OCI-LY7 (cell line): ENCODE data around the gene TMTC2. TPM values are rescaled to one million over a fixed set of nuclear protein-coding genes. Genes with fewer than 3 reads are reported as not detected.

Source experiments
- BruUV-seq: library from RNA; stranded (reverse); fragments of 400-500 nt; replicated peaks from 2 replicates; lab custom pipeline; 2021; lab: Mats Ljungman, UMichigan
- CTCF ChIA-PET: fragments of 300-600 bp; sonication (Branson Sonifier 250); formaldehyde crosslinking; loops from one replicate; lab custom pipeline; 2022; ENCODE audit warnings: antibody characterized with exemption; ENCODE audit not compliant: unreplicated experiment; lab: Charles Lee
- POLR2A ChIA-PET: fragments of 300-600 bp; sonication (Branson Sonifier 250); formaldehyde crosslinking; loops from one replicate; lab custom pipeline; 2022; ENCODE audit warnings: antibody characterized with exemption; lab: Charles Lee
- DNase-seq: peaks from one replicate; pipeline ENCODE4 v3.0.0-alpha.2; 2015; ENCODE audit warnings: low spot score
- H2AFZ ChIP-seq: fragments of 200-600 bp; sonication (generic), shearing (Covaris generic); 2 replicates; pipeline ENCODE4 v1.6.1; 2014; ENCODE audit warnings: mild to moderate bottlenecking, antibody characterized with exemption, low read length, moderate library complexity
- H3K27ac ChIP-seq: fragments of 200-600 bp; sonication (generic); 2 replicates; pipeline ENCODE4 v1.5.1; 2014; ENCODE audit warnings: mixed run types, low read depth, mild to moderate bottlenecking, moderate library complexity, low read length, inconsistent platforms; ENCODE audit not compliant: poor library complexity, severe bottlenecking
- H3K36me3 ChIP-seq: fragments of 200-600 bp; sonication (generic); 2 replicates; pipeline ENCODE4 v1.6.1; 2014; ENCODE audit warnings: mild to moderate bottlenecking, antibody characterized with exemption, low read length, moderate library complexity, mixed read lengths; ENCODE audit not compliant: insufficient read depth
- H3K4me1 ChIP-seq: fragments of 200-600 bp; sonication (generic); 2 replicates; pipeline ENCODE4 v1.5.1; 2014; ENCODE audit warnings: mild to moderate bottlenecking, low read length; ENCODE audit not compliant: insufficient read depth, poor library complexity, severe bottlenecking
- H3K4me2 ChIP-seq: fragments of 200-600 bp; sonication (generic); 2 replicates; pipeline ENCODE4 v1.6.1; 2014; ENCODE audit warnings: mild to moderate bottlenecking, low read length
- H3K4me3 ChIP-seq: fragments of 200-600 bp; sonication (generic); 2 replicates; pipeline ENCODE4 v1.5.1; 2014; ENCODE audit warnings: mild to moderate bottlenecking, low read depth, low read length; ENCODE audit not compliant: poor library complexity, severe bottlenecking
- H3K79me2 ChIP-seq: fragments of 200-600 bp; sonication (generic); 2 replicates; pipeline ENCODE4 v1.6.1; 2016; ENCODE audit warnings: low read depth, mild to moderate bottlenecking, low read length, moderate library complexity, mixed read lengths; ENCODE audit not compliant: insufficient read depth
- H3K9me2 ChIP-seq: fragments of 200-600 bp; sonication (generic); 2 replicates; pipeline ENCODE4 v1.6.1; 2016; ENCODE audit warnings: mild to moderate bottlenecking, low read length, mixed read lengths; ENCODE audit not compliant: insufficient read depth
- H3K9me3 ChIP-seq: fragments of 200-600 bp; sonication (generic); 2 replicates; pipeline ENCODE4 v1.6.1; 2014; ENCODE audit warnings: mild to moderate bottlenecking, mixed run types, low read length, mixed read lengths
- H4K20me1 ChIP-seq: fragments of 200-600 bp; sonication (generic); 2 replicates; pipeline ENCODE4 v1.6.1; 2014; ENCODE audit warnings: mild to moderate bottlenecking, antibody characterized with exemption, low read length, moderate library complexity, mixed read lengths; ENCODE audit not compliant: insufficient read depth
- EZH2phosphoT487 ChIP-seq: fragments of 200-600 bp; sonication (generic); IDR thresholded peaks from 2 replicates; pipeline ENCODE4 v1.6.1; 2018; ENCODE audit warnings: low read depth, borderline replicate concordance, mild to moderate bottlenecking, mixed run types, antibody characterized with exemption, low read length, moderate library complexity, mixed read lengths
- intact Hi-C: fragments of 100-400 bp; cut with micrococcal nuclease; formaldehyde crosslinking; loops from one replicate; pipeline ENCODE4 v1.10.0; 2022; ENCODE audit not compliant: unreplicated experiment
- total RNA-seq, 2 experiments: library from RNA; depleted of rRNA in 1 of 2; stranded (reverse); fragments of >200 nt in 1 of 2; shearing (Covaris generic) in 1 of 2; gene quantifications; 2 replicates each; pipeline ENCODE4 v1.2.3, GENCODE V29; 2014 to 2022
- TF ChIP-seq, protein P1 (sequence below): fragments of 200-600 bp; sonication (generic); conservative IDR thresholded peaks from 2 replicates; pipeline ENCODE4 v1.5.1; 2014; ENCODE audit warnings: mild to moderate bottlenecking, antibody characterized with exemption, low read length, moderate library complexity, mixed read lengths

The TMTC2 gene
- total RNA-seq, 2 experiments from 2014 or later: 5.6 to 8.1 TPM

DNA sequence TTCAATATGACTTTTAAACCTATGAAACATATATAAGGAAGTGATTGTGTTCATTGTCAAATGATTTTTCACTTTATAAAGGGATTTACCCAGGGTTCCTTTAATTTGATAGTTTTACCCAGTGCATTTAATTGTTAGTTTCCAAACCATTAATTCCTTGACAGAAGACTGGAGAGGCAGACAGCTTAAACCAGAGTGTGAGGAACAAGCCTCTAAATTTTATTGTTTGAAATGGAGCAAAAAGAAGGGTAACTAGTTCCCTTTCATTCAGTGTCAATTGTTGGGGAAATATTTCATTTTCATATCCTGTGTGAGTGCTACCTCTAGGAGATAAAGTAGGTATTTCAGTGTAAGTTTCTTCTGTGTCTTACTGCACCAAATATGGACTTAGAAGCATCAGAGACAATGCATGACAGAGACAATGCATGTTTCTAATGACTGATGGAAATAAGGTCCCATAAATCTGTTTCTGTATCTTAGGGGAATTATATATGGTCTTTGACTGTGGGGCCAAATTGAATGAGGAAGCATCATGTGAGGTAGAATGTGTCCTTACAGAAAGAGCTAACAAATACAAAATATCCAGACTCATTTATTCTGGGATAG, 120.5 kb downstream of the TMTC2 start:
- DNase-seq: no peak
- H3K4me2 ChIP-seq: no peak overlapping the region
- TF ChIP-seq, protein P1, sequence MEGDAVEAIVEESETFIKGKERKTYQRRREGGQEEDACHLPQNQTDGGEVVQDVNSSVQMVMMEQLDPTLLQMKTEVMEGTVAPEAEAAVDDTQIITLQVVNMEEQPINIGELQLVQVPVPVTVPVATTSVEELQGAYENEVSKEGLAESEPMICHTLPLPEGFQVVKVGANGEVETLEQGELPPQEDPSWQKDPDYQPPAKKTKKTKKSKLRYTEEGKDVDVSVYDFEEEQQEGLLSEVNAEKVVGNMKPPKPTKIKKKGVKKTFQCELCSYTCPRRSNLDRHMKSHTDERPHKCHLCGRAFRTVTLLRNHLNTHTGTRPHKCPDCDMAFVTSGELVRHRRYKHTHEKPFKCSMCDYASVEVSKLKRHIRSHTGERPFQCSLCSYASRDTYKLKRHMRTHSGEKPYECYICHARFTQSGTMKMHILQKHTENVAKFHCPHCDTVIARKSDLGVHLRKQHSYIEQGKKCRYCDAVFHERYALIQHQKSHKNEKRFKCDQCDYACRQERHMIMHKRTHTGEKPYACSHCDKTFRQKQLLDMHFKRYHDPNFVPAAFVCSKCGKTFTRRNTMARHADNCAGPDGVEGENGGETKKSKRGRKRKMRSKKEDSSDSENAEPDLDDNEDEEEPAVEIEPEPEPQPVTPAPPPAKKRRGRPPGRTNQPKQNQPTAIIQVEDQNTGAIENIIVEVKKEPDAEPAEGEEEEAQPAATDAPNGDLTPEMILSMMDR: no peak
- no peak for TF ChIP-seq EZH2phosphoT487
- H3K27ac ChIP-seq: no peak overlapping the region
- no TSS peak for BruUV-seq
- intact Hi-C loops: no loop called here
- no peaks in the 10 kb centered on the region for H3K36me3 ChIP-seq
- no peaks in the 10 kb centered on the region for H3K4me1 ChIP-seq
- POLR2A ChIA-PET: interaction anchor here (0.7 kb wide), 1 partner anchor 123 kb away, joined by 5 read pairs; no protein-coding TSS in a partner anchor
- no peaks in the 10 kb centered on the region for H4K20me1 ChIP-seq
- H3K9me3 ChIP-seq: no peaks in the 10 kb centered on the region
- no peak overlapping the region for H2AFZ ChIP-seq
- CTCF ChIA-PET: no interaction called here
- H3K9me2 ChIP-seq: no peaks in the 10 kb centered on the region
- no peak overlapping the region for H3K4me3 ChIP-seq
- no peaks in the 10 kb centered on the region for H3K79me2 ChIP-seq

DNA sequence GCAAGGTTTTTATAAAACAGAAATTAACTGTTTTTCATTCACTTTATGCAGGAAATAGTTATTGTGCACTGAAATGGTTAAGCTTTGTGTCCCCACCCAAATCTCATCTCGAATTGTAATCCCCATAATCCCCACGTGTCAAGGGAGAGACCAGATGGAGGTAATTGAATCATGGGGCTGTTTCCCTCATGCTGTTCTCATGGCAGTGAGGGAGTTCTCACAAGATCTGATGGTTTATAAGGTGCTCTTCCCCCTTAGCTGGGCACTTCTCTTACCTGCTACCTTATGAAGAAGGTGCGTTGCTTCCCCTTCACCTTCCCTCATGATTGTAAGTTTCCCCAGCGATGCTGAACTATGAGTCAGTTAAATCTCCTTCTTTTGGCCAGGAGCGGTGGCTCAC, 123.9 kb downstream of the TMTC2 start:
- TF ChIP-seq, protein P1: no peak
- no peak for TF ChIP-seq EZH2phosphoT487
- H3K79me2 ChIP-seq: no peaks in the 10 kb centered on the region
- no peak for DNase-seq
- no peak overlapping the region for H3K4me2 ChIP-seq
- H3K27ac ChIP-seq: no peak overlapping the region
- no peaks in the 10 kb centered on the region for H3K4me1 ChIP-seq
- intact Hi-C loops: no loop called here
- no peaks in the 10 kb centered on the region for H3K9me2 ChIP-seq
- H4K20me1 ChIP-seq: no peaks in the 10 kb centered on the region
- no peak overlapping the region for H2AFZ ChIP-seq
- BruUV-seq: no TSS peak
- no peak overlapping the region for H3K4me3 ChIP-seq
- ChIA-PET POLR2A (no interaction called here), CTCF (no interaction called here)
- no peaks in the 10 kb centered on the region for H3K9me3 ChIP-seq
- H3K36me3 ChIP-seq: no peaks in the 10 kb centered on the region

DNA sequence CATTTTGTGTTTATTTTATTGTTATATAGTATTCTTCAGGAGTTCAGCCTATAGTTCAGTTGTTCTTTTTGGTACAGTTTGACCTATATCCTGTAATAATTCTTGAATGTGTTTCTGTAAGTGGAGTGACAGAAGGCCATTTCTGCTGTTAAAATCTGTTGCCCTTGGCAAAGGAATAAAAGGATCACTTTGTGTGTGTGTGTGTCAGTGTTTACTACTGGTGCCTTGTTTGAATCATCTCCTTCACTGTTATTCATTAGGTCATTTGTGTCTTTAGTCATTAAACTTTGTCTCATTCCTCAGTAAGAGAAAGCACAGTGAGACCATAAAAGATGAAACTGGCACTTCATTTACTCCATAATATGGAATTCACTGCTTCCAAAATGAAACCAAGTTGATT, 130.7 kb downstream of the TMTC2 start:
- no peak for DNase-seq
- Histone ChIP-seq H3K9me2 (no peaks in the 10 kb centered on the region), H3K36me3 (no peaks in the 10 kb centered on the region), H2AFZ (no peak overlapping the region), H3K9me3 (no peaks in the 10 kb centered on the region), H3K79me2 (no peaks in the 10 kb centered on the region), H3K27ac (no peak overlapping the region), H3K4me3 (no peak overlapping the region), H3K4me2 (no peak overlapping the region), H4K20me1 (no peaks in the 10 kb centered on the region), H3K4me1 (no peaks in the 10 kb centered on the region)
- POLR2A ChIA-PET: interaction anchor here (0.6 kb wide), 1 partner anchor 897 kb away, joined by 3 read pairs; no protein-coding TSS in a partner anchor
- no TSS peak for BruUV-seq
- no peak for TF ChIP-seq EZH2phosphoT487
- TF ChIP-seq, protein P1: no peak
- intact Hi-C loops: no loop called here
- CTCF ChIA-PET: no interaction called here
